Natural killer cell treated with Interleukin-12 subunit alpha and Interleukin-12 subunit beta and Interleukin-15 and Interleukin-18, amount 100 ng/mL, for 72 hours (primary cell): ENCODE results near the gene MAP2K6. TPM values are rescaled to one million over a fixed set of nuclear protein-coding genes. Genes with fewer than 3 reads are reported as not detected.

Experiments used
- total RNA-seq, 2 donors: library from RNA; stranded (reverse); gene quantifications; one replicate each; pipeline ENCODE4 v1.2.3, GENCODE V29; 2022

The MAP2K6 gene
- total RNA-seq, 2 donors from 2014 or later: 0.36 to 0.53 TPM

Other genes starting within 250 kb of the MAP2K6 start
- 1 to 10 TPM; 2.0 to 4.7 TPM for gene ABCA10, start 185.9 kb upstream of the MAP2K6 start, total RNA-seq
- gene ABCA5, start 87.6 kb upstream of the MAP2K6 start, total RNA-seq: 10 to 100 TPM; 22.9 to 61.4 TPM